ENCODE results near the gene OR1S1.
"Not testable (repeated sequence)": the region's sequence is repeated elsewhere in the genome, so short reads cannot be mapped to it uniquely, and the experiment has no call there.

Gene OR1S1

DNA sequence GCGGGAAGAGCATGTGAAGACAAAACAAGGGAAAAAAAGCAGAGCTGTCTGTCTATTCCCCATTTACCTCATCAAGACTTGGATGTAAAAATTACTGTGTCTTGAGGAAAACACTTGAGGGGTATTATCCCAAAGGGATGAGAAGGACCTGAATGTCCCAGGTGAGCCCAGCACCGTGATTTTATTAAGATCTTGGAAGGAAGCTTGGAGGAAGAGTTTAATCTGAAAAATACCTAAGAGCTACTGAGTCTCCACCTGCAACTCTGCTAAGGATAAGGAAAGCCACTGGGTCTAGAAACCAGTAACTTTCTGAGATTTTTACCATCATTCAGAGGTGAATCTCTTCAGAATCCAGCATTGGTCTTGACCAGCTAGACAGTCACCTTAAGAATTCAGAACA lies at the start of gene OR1S1:
TSS of gene OR1S1 (plus strand) at position 301 of the 400 bp plus-strand sequence.
- not testable (repeated sequence) for FAIRE-seq

DNA sequence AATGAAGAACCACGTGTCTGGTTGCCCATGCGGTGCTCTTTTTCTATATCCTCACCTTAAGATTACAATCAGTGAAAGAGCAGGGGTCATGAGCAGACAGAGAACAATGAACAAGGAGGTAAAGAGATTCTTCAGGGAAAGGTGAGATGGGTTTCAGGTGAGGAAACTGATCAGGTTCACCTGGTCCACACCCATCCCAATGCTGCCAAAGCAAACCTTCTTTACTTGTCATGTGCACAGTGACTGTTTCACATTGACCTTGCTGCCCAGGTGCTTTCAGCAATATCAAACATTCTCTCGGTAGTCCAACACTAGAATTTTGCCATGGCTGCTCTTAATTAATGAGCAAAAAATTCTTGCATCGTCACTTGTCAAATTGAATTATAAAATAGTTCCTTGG lies 48.1 kb upstream of the OR1S1 start:
- FAIRE-seq, result no peak

DNA sequence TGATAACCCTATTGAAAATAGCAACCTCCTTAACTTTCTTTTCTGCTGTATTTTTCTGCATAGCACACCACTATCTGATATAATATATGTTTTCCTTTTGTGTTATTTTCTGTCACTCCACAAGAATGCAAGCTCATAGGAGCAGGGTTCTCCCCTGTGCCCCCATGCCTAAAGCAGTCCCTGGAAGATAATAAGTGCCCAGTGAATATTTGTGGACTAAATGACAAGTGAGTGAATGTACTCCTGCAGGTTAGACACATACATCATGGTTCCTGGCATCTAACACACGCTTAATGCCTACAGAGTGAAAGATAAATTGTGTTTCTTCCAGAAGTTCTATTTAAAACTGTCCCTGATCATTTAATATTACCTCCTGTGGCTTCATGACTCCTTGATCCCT lies 47.5 kb upstream of the OR1S1 start:
- FAIRE-seq, result no peak

DNA sequence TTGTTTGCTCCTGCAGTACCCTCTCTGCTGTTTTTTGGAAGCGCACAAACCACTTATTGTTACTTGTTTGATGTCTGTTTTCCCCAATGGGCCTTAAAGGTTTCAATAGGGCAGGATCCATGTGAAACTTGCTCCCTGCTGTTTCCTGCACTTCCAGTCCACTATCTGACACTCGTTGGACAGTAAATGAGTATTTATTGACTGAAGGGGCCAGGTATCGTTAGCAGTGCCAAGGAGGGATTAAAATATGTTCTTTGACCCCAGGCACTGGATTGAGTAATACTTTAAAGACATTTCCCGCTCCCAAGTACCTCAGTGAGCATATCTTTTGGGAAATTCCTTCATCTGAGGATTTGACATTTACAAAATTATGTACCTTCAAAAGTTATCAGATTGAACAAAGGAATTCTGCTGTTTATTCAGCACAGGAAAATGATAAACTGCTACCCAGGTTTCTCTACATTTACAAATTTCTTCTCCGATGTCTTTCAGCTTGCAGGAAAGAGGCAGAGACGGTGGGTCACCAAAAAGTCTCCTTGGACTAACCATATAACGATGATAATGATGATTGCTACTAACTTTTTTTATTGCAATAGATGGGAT lies 46.9 kb upstream of the OR1S1 start:
- FAIRE-seq, result no peak

DNA sequence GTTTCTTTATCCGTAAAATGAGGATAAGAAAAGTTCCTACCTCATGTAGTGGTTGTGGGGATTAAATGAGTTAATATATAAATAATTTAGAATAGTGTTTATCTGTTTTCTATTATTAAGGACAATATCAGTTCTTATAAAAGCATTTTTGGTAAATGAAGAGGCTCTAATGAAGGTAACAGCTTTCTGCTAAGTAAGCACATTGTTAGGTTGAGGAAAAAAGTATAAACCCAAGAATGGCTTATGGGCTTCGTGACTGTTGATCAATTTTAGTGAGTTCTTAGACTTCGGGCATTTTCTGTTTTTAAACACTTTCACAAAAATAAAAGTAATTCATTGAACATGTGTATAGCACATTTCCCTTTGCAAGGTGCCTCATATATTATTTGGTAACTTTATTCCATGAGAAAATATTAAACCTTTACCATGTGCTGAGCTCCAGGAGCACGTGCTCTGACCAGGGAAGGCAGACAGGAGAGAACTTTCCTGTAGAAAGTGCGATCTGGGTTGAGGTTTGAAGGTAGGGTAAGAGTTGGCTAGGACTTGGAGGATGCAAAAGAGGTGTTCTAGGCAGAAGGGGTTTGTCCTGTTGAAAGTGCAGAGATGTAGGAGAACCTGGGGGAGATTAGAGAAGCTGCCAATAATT lies 35.0 kb upstream of the OR1S1 start:
- FAIRE-seq, result no peak

DNA sequence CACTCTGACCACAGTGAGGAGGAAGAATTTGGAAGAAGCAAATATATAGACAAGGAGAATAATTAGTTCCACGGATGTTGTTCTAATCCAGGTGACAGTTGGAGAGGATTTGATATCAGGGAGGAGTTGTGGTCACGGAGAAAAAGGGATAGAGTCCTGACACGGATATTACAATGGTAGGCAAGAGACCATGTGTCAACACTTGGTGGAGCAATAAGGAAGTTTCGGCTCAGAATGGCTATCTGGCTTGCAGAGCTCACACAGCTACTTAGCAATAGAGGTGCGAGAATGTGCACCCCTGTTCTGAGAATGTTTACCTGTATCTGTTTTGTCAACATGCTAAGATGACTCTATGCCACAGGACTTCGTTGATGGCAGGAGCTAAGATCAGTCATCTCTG lies 34.1 kb upstream of the OR1S1 start:
- FAIRE-seq, result no peak

DNA sequence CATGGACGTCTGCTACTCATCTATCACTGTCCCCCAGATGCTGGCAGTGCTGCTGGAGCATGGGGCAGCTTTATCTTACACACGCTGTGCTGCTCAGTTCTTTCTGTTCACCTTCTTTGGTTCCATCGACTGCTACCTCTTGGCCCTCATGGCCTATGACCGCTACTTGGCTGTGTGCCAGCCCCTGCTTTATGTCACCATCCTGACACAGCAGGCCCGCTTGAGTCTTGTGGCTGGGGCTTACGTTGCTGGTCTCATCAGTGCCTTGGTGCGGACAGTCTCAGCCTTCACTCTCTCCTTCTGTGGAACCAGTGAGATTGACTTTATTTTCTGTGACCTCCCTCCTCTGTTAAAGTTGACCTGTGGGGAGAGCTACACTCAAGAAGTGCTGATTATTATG lies 32.9 kb upstream of the OR1S1 start:
- no peak for FAIRE-seq

DNA sequence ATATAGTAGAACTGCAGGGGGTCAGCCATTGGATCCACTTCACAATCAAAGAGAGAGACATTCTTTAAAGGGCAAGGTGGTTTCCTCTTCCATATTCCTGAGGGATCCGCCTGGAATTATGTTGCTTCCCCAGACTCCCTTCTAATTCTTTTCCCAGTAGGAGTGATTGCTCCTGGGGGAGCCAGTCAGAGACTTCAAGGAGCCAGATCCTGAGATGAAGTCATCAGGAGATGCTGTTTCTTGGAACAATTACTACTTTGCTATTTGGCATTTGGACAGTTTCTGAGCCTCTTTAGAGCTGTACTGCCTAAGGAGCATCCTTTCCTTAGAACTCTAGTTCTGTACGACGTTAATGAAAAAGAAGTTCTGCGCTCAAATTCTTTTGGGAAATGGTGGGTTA lies 25.6 kb upstream of the OR1S1 start:
- no peak for FAIRE-seq

DNA sequence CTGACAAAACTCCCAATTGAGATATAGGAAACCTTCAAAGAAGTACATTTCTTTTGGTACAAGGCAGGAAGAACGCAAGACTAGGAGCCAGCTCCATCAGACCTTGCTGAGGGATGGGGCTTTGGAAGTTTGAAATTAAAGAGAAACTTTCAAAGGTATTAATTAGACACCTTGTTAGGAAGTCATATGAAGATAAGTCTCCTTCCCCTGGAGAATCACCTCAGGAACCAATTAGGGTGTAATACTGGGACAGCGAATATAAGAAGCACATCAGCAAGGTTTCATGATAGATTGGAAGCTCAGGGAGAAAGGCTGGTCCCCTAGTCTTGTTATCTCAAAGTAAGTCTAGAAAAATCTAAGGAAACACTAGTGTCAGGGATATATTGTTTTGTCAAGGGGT lies 23.8 kb upstream of the OR1S1 start, which contains the start of gene OR9Q2:
TSS of gene OR9Q2 (plus strand) at position 301 of the 400 bp plus-strand sequence. CDS start 1,421 bp downstream, outside the sequence.
- no peak for FAIRE-seq

DNA sequence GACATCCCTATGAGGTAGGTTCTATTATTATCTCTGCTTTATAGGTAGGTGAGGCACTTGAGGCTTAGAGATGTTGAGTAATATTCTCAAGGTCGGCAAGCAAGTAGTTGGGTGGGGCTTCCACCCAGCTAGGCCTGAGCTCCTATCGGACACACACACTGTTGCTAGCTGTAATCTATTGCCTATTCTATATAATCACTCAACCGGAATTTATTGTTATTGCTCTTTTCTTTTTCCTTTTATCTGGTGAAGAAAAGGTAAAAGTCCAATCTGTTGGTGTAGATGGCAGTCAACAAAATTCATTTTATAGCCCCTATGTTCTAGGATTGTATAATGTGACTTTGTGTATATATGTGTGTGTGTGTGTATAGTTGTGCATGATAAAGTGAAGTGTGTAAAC lies 20.3 kb upstream of the OR1S1 start:
- no peak for FAIRE-seq

DNA sequence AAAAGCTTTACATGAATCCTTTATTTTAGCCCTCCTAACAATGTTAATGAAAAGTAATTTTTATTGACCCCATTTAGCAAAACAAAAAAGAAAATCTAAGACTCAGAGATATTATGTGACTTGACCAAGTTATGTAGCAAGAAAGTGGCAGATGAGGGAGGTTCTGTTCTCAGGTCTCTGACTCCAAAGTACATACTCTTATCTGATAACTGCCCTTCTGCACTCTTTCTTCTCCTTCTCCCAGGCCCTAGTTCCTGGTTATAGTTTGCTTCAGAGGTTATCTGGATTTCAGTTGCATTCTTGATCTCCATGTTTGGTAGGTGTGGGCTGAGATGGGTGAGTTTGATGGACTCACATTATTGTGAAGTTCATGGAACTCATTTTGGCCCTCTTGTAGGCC lies 19.1 kb upstream of the OR1S1 start:
- no peak for FAIRE-seq

DNA sequence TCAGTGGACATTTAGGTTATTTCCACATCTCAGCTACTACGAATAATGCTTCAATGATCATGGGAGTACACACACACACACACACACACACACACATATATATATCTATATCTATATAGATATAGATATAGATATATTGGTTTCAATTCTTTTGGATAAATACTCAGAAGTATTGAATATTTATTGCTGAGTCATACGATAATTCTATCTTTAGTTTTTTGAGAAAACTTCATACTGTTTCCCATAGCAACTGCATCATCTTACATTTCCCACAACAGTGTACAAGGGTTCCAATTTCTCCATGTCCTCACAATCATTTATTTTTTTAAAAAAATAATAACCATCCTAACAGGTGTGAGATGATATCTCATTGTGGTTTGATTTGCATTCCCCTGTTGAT lies 16.6 kb upstream of the OR1S1 start:
- FAIRE-seq, result no peak

DNA sequence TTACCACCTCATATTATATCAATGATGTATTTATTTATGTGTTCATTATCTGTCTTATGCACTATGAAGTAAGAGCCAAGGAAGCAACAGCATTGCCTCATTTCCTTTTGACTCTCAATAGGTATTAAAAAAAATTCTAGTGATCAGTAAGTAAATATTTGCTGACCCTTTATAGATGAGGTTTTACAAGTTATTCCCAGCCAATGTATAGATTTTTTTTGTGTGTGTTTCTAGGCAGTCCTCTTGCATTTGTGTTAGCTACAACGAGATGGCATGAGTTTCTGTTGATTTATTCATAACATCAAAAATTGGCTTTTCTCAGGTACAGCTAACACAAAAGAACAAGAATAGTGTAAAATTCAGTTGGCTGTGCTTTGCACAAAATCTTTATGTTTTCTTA lies 13.2 kb upstream of the OR1S1 start:
- FAIRE-seq, result no peak

DNA sequence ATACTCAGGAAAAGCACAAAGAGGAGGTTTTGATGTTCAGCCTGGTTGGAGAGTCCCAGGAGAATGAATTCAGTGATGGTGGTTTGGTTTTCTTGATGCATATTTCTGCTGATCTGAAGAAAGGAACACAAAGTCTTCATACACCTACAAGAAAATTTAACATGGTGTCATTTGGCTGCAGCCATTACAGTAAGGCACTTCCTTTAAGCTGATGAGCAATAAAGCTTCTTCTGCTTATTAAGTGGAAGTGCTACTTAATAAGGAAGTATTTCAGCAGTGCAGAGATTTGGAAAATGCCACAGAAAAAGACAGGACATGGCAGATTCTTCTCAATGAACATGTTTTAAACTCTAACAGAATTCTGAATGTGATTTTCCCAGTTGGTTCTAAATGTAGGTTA lies 8.5 kb upstream of the OR1S1 start, which contains the start of gene OR1S2:
TSS of gene OR1S2 (minus strand) at position 101 of the 400 bp plus-strand sequence. CDS start at position 101, 0 bp downstream.
- FAIRE-seq, result no peak

DNA sequence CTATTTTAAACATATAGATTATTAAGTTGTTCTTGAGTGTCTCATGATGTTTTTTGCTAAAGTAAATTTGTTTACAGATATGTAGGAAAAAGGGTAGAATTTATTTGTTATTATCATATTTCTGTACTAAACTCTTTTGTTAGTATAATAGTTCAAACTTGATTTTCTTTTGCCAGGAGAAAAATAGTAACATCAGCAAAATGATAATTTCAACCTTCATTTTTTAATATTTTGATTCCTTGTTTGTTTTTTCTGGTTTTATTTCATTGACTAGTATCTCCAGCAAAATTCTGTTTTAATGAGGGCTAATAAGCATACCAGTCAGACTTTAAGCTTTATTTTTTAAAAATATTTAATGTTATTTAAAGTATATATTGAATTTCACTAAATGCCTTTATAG lies 4.0 kb downstream of the OR1S1 start:
- no peak for FAIRE-seq

DNA sequence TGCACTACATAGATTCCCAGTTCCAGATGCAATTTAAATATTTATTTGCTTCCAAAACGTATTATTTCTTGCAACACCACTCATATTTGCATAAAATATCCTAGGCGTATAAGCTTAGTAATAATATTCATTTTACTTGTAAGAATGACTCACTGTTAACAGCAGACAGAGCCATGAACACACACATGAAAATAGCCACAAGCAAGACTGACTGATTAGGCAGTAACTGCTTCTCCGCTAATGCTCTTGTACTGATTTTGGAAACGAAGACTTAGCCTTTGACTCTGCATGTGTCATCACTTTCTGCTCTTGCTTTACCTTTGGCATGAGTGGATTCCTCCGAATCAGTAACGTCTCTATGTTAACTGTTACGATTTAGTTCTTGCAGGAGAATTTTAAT lies 10.2 kb downstream of the OR1S1 start:
- FAIRE-seq, result no peak

DNA sequence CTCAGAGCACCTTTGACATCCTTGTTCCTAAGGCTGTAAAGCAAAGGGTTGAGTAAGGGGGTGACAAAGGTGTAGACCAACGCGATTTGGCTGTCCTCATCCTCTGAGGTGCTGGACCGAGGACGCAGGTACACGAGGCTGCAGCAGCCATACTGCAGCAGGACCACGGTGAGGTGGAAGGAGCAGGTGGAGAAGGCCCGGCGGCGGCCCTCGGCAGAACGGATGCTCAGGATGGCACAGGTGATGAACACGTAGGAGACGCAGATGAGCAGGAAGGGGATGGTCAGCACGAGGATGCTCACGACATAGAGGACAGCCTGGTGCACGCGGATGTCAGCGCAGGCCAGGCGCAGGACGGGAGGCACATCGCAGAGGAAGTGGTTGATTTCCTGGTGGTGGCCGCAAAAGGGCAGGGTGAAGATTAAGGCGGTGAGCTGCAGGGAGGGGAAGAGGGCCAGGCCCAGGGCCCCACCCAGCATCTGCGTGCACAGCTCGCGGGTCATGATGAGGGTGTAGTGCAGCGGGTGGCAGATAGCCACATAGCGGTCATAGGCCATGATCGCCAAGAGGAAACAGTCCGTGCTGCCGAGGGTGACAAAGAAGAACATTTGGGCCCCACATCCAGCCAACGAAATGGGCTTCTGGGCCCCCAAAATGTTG lies 15.6 kb downstream of the OR1S1 start:
- FAIRE-seq, result no peak

DNA sequence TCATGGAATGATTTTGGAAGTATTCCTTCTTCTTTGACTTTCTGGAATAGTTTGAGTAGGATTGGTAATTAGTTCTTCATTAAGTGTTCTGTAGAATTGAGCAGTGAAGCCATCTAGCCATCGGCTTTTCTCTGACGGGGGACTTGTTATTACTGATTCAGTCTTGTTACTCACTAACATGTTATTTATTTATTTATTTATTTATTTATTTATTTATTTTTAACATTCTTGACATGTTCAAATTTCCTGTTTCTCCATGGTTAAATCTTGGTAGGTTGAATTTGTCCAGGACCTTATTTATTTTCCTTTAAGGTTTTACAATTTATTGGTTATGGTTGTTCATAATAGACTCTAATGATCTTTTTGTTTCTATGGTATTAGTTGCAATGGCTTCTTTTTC lies 31.4 kb downstream of the OR1S1 start:
- no peak for FAIRE-seq

DNA sequence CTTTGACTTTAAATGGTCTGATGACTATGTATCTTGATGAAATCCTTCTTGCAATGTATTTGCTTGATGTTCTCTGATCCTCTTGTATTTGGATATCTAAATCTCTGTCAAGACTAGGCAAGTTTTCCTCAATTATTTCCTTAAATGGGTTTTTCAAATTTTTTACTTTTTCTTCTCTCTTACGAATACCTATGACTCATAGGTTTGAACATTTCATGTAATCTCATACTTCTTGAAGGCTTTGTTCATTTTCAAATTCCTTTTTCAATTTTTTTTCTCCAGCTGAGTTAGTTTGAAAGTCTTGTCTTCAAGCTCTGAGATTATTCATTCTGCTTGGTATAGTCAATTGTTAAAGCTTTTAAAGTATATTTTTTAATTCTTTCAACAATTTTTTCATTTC lies 42.4 kb downstream of the OR1S1 start:
- FAIRE-seq, result no peak

DNA sequence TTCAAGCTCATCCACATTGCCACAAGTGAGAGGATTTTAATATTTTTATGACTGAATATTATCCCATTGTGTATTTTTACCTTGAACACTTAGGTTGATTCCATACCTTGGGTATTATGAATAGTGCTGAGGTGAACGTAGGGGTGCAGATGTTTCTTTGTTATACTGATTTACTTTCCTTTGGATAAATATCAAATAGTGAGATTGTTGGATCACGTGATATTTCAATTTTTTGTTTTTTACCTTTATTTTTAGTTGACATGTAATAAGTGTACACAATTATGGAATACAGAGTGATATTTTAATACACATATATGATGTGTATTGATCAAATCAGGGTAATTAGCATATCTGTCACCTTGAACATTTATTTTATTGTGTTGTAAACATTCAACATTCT lies 47.5 kb downstream of the OR1S1 start:
- no peak for FAIRE-seq
